HG03460 (cell line): Measurements from ENCODE around the gene KCNF1.

Experiments
- ATAC-seq: cut with Tn5 transposase; IDR thresholded peaks from one replicate; pipeline ENCODE4 v1.9.1; 2021; ENCODE audit not compliant: unreplicated experiment

The KCNF1 gene

GRCh38 chr2:10918661-10919409, 7.1 kb downstream of the KCNF1 start:
- no peak for ATAC-seq

- no peak for ATAC-seq
Observed at GRCh38 chr2:10919410-10919770, 7.7 kb downstream of the KCNF1 start.

GRCh38 chr2:10919771-10920621, 8.3 kb downstream of the KCNF1 start:
- ATAC-seq, result no peak

GRCh38 chr2:10920764-10921388, 9.1 kb downstream of the KCNF1 start:
- ATAC-seq, result no peak

GRCh38 chr2:10921525-10921924, 9.8 kb downstream of the KCNF1 start:
- ATAC-seq, result no peak

- no peak for ATAC-seq
Observed at GRCh38 chr2:10922307-10923007, 10.7 kb downstream of the KCNF1 start.

GRCh38 chr2:10923008-10923375, 11.3 kb downstream of the KCNF1 start:
- no peak for ATAC-seq

GRCh38 chr2:10923965-10924364, 12.2 kb downstream of the KCNF1 start:
- no peak for ATAC-seq

- no peak for ATAC-seq
Observed at GRCh38 chr2:10924441-10924840, 12.7 kb downstream of the KCNF1 start.

GRCh38 chr2:10924859-10925258, 13.1 kb downstream of the KCNF1 start:
- no peak for ATAC-seq

- ATAC-seq, result no peak
Observed at GRCh38 chr2:10926191-10926820, 14.6 kb downstream of the KCNF1 start.

GRCh38 chr2:10930721-10931516, 19.2 kb downstream of the KCNF1 start:
- ATAC-seq, result no peak

GRCh38 chr2:10931710-10932255, 20.0 kb downstream of the KCNF1 start:
- ATAC-seq, result no peak

GRCh38 chr2:10932345-10933151, 20.8 kb downstream of the KCNF1 start:
- ATAC-seq, result no peak

- no peak for ATAC-seq
Observed at GRCh38 chr2:10933700-10934225, 22.0 kb downstream of the KCNF1 start.

- ATAC-seq, result no peak
Observed at GRCh38 chr2:10934308-10934978, 22.7 kb downstream of the KCNF1 start.

- no peak for ATAC-seq
Observed at GRCh38 chr2:10934979-10935350, 23.2 kb downstream of the KCNF1 start.

- no peak for ATAC-seq
Observed at GRCh38 chr2:10935366-10935918, 23.7 kb downstream of the KCNF1 start.
